HPDE6-E6E7 (cell line): ENCODE measurements around the gene CENPB.
"Not testable (repeated sequence)": the region's sequence is repeated elsewhere in the genome, so short reads cannot be mapped to it uniquely, and the experiment has no call there.

Source experiments
- DNase-seq: peaks from one replicate; pipeline ENCODE4 v3.0.0; 2011; ENCODE audit warnings: missing footprints; ENCODE audit errors: extremely low spot score

Gene CENPB

GRCh38 chr20:3811467-3812258, 25.1 kb upstream of the CENPB start:
- DNase-seq, result peak; percentile 97

GRCh38 chr20:3808544-3808943, 22.0 kb upstream of the CENPB start:
- DNase-seq, result no peak

DNA sequence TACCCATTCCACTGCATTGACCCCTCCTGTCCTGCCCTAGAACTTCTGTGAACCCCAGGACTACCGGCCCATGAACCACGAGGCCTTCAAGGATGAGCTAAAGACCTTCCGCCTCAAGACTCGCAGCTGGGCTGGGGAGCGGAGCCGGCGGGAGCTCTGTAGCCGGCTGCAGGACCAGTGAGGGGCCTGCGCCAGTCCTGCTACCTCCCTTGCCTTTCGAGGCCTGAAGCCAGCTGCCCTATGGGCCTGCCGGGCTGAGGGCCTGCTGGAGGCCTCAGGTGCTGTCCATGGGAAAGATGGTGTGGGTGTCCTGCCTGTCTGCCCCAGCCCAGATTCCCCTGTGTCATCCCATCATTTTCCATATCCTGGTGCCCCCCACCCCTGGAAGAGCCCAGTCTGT, 18.2 kb upstream of the CENPB start:
- DNase-seq, result no peak

DNA sequence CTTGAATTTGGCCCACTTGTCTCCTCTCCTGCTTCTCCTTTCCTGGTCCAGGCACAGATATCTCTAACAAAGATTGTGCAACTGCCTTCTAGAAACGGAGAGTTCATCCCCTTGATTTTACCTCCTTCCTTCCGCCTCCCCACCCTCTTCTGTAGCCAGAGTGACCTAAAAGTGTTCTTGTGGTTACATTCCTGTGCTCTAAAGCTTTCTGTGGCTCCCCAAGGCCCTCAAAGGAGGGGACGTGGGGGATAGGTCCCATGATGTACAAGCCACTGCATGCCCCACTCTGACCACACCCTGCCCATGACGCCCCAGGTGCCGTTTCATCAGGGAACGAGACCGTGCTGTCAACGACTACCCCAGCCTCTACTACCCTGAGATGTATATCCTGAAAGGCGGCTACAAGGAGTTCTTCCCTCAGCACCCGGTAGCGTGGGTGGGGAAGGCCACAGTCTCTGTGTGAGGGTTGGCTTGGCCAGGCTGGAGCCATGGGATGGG, 17.8 kb upstream of the CENPB start:
- DNase-seq, result no peak

DNA sequence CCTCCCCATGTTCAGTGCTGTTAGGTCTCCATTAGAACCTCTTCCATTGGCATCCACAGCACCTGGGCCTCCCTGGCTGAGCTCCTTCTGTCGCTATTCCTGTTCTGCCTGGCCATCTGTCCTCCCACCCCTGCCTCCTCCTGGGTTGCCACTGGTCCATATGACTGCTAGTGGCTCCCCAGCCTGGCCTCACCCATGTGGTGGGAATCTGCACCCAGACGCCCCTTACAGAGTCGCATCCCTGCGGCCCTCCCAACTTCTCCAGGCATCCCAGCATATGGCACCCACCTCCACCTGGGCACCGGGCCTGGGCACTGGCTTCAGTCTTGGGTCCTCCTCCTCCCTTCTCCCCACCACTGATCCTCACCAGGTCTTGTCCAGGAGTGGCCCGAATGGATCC, 17.3 kb upstream of the CENPB start:
- no peak for DNase-seq

GRCh38 chr20:3803289-3803688, 16.7 kb upstream of the CENPB start:
- no peak for DNase-seq

GRCh38 chr20:3802524-3803239, 16.1 kb upstream of the CENPB start:
- DNase-seq, result no peak

DNA sequence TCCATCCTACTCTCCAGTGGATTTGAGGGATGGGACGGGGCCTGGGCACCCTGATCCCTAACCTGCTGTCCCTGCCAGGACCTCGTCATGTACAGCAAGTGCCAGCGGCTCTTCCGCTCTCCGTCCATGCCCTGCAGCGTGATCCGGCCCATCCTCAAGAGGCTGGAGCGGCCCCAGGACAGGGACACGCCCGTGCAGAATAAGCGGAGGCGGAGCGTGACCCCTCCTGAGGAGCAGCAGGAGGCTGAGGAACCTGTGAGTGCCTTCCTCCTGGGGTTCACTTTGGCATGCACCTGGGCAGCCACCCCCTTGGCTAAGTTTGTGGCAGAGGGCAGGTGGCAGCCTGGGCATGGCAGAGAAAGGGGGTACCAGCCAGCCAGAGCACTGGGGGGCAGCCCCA, 15.3 kb upstream of the CENPB start:
- DNase-seq, result no peak

DNA sequence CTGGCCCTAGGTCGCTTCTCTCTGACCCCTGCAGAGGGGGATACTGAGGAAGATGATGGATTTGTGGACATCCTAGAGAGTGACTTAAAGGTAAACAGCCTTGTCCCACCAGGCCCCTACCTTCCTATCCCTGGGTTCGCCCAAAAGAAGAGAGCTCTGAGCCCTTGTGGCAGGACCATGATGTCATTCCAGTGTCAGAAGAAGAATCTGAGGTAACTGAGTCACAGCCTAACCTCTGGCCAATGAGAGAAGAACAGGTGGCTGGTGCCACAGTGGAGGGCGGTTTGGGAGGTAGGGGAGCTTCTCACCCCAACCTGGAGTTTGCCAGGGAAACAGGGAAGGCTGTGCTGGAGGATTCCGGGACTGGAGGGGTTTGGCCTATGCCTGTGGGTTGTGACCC, 14.8 kb upstream of the CENPB start:
- DNase-seq, result no peak

GRCh38 chr20:3800878-3801260, 14.3 kb upstream of the CENPB start:
- no peak for DNase-seq

DNA sequence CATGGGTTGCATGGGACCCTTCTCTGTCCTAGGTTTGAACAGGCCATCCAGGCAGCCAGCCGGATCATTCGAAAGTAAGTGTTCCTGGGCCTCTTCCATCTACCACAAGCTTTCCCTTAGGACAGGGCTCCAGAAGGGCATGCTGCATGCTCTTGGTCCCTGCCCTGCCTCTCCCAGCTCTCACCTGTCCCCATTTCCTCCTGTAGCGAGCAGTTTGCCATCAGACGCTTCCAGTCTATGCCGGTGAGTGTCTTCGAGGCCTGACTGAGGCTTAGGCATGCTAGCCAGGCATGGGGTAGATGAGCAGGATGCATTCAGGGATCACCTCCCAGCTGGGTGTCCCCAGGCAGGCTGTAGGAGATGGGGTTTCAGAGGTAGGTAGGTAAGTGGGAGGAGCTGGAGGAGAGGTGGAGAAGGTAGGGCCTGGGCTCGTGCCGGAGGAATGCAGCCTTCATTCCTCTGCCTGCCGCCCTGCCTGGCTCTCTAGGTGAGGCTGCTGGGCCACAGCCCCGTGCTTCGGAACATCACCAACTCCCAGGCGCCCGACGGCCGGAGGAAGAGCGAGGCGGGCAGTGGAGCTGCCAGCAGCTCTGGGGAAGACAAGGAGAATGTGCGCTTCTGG, 13.8 kb upstream of the CENPB start:
- DNase-seq, result no peak

DNA sequence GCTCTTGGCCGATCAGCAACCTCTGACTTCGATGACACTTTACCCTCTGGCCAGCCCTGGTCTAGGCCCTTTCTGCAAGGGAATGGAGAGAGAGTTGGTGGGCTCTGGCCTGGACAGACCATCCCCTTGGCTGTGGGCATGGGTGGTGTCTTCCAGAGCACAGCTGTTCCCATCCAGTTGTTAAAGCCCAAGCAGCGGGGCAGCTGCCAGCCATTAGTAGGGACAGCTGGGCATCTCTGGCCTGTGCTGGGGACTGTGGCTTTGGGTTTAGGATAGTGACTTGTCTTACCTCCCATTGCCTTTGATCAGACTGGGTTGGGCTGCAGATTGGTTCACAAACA, 12.3 kb upstream of the CENPB start:
- DNase-seq, result no peak

GRCh38 chr20:3798373-3798768, 11.8 kb upstream of the CENPB start:
- DNase-seq, result no peak

- DNase-seq, result no peak
Observed at GRCh38 chr20:3797592-3798372, 11.2 kb upstream of the CENPB start.

GRCh38 chr20:3797226-3797545, 10.6 kb upstream of the CENPB start:
- no peak for DNase-seq

GRCh38 chr20:3796477-3797225, 10.1 kb upstream of the CENPB start:
- DNase-seq, result no peak

DNA sequence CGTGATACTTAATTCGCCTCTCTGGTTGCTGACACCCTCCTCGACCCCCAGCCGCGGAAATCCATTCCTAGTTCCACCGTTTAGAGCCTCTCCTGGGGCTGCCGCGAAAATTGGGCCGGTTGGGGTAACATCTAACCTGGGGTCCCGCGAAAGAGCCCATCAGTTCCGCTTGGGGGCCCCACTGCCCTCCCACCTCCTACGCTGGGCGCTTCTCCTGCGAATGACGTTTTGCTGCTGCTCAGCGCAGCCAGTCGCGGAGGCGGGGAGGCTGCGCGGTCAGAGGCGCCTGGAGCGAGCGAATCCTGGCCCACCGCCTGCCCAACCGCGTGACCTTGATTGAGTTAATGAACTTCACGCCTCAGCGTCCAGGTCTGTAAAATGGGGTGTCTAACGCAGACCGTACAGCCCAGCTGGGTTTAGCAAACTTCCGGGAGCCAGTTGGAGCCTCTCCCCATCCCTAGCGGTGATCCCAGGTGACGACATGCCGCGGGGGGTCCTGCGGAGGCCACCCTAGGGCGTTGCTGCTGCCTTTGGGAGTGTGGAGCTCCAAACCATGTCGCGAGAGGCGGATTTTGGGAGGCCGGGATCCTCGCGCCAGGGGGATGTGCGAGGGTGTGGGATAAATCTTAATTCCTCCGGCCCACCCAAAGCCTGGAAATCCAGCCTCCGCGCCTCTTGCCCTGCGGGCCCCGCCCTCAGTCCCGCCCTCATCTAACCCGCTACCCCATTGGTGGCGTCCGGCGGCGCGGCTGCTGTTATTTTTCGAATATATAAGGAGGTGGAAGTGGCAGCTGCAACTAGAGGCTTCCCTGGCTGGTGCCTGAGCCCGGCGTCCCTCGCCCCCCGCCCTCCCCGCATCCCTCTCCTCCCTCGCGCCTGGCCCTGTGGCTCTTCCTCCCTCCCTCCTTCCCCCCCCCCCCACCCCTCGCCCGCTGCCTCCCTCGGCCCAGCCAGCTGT, 9.2 kb upstream of the CENPB start, which contains the start of gene CDC25B:
CDC25B (plus strand) TSS at position 800 of the 958 bp plus-strand sequence. CDS start 222 bp downstream, outside the sequence.
- peak; percentile 96 for DNase-seq

DNA sequence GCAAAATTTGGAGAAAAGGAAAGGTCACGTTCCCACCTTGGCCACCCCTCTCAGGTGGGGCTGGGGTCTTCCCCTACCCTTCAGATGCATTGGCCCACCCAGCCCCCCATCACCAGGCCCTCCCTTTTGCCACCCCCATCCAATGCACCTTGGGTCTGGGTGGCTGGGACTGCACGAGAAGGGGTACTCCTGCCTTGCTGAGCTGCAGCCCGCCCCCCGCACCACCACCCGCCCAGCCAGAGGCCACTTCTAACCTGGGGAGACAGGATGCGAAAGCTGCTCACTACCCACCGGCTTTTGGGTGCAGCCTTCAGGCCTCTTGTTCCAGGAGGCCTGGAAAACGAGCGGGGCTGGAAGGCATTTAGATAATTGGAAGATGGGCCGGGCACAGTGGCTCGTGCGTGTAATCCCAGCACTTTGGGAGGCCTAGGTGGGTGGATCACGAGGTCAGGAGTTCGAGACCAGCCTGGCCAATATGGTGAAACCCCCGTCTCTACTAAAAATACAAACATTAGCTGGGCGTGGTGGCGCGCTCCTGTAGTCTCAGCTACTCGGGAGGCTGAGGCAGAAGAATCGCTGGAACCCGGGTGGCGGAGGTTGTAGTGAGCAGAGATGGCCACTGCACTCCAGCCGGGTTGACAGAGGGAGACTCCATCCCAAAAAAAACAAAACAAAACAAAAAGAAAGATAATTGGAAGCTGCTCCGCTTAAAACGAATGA, 8.3 kb upstream of the CENPB start:
- no peak for DNase-seq

- not testable (repeated sequence) for DNase-seq
Observed at GRCh38 chr20:3794168-3794567, 7.6 kb upstream of the CENPB start.

GRCh38 chr20:3789201-3789600, 2.7 kb upstream of the CENPB start:
- not testable (repeated sequence) for DNase-seq
